GM21825 (cell line): Measurements from ENCODE around the gene CCDC90B.
"Not testable (repeated sequence)": the region's sequence is repeated elsewhere in the genome, so short reads cannot be mapped to it uniquely, and the experiment has no call there.

ENCODE experiments used
- ATAC-seq: cut with Tn5 transposase; IDR thresholded peaks from one replicate; pipeline ENCODE4 v1.9.1; 2021; ENCODE audit warnings: mild to moderate bottlenecking, moderate library complexity; ENCODE audit not compliant: unreplicated experiment

The CCDC90B gene

GRCh38 chr11:83292709-83293456 is 6.7 kb upstream of the CCDC90B start:
- peak; percentile 65 for ATAC-seq

GRCh38 chr11:83287631-83288030 is 1.5 kb upstream of the CCDC90B start:
- ATAC-seq = no peak

GRCh38 chr11:83285151-83285770 is 906 bp downstream of the CCDC90B start:
- peak; percentile 48 for ATAC-seq

- ATAC-seq = no peak
Observed at GRCh38 chr11:83284501-83285150, 1.5 kb downstream of the CCDC90B start.

- no peak for ATAC-seq
Observed at GRCh38 chr11:83282084-83282716, 4.0 kb downstream of the CCDC90B start.

GRCh38 chr11:83280256-83280655 is 5.9 kb downstream of the CCDC90B start:
- no peak for ATAC-seq

GRCh38 chr11:83278351-83278750 is 7.8 kb downstream of the CCDC90B start:
- no peak for ATAC-seq

- no peak for ATAC-seq
Observed at GRCh38 chr11:83275888-83276641, 10.1 kb downstream of the CCDC90B start.

GRCh38 chr11:83272627-83273026 is 13.5 kb downstream of the CCDC90B start:
- ATAC-seq = no peak

- ATAC-seq = not testable (repeated sequence)
Observed at GRCh38 chr11:83271734-83272133, 14.4 kb downstream of the CCDC90B start.

- ATAC-seq = not testable (repeated sequence)
Observed at GRCh38 chr11:83269080-83269479, 17.1 kb downstream of the CCDC90B start.

- no peak for ATAC-seq
Observed at GRCh38 chr11:83265331-83265730, 20.8 kb downstream of the CCDC90B start.

- no peak for ATAC-seq
Observed at GRCh38 chr11:83259559-83259958, 26.6 kb downstream of the CCDC90B start.

- no peak for ATAC-seq
Observed at GRCh38 chr11:83257761-83258168, 28.4 kb downstream of the CCDC90B start.

GRCh38 chr11:83256602-83257340 is 29.4 kb downstream of the CCDC90B start:
- no peak for ATAC-seq

GRCh38 chr11:83255366-83255765 is 30.8 kb downstream of the CCDC90B start:
- ATAC-seq = no peak

- no peak for ATAC-seq
Observed at GRCh38 chr11:83252941-83253340, 33.2 kb downstream of the CCDC90B start.

GRCh38 chr11:83252266-83252665 is 33.9 kb downstream of the CCDC90B start:
- ATAC-seq = no peak

- no peak for ATAC-seq
Observed at GRCh38 chr11:83249972-83250593, 36.1 kb downstream of the CCDC90B start.

GRCh38 chr11:83249445-83249844 is 36.7 kb downstream of the CCDC90B start:
- ATAC-seq = no peak
